MM.1S (cell line): ENCODE measurements around the gene RBBP8.

Experiments
- DNase-seq: peaks from one replicate; pipeline ENCODE4 v3.0.0-alpha.2; 2015
- H2AFZ ChIP-seq: fragments of 300-600 bp; sonication (generic); 2 replicates; pipeline ENCODE4 v1.6.0; 2016; ENCODE audit warnings: antibody characterized with exemption, low read length
- H3F3A ChIP-seq: fragments of 300-600 bp; sonication (generic); 2 replicates; pipeline ENCODE4 v1.6.1; 2016; ENCODE audit warnings: mild to moderate bottlenecking, antibody characterized with exemption, low read length, moderate library complexity, mixed read lengths; ENCODE audit not compliant: insufficient read depth
- H3K27ac ChIP-seq: fragments of 300-600 bp; sonication (generic); 2 replicates; pipeline ENCODE4 v1.5.1; 2016; ENCODE audit warnings: mild to moderate bottlenecking, low read length
- H3K27me3 ChIP-seq: fragments of 300-600 bp; sonication (generic); replicated peaks from 2 replicates; pipeline ENCODE4 v1.6.0; 2016; ENCODE audit warnings: low read length; ENCODE audit not compliant: insufficient read depth
- H3K36me3 ChIP-seq: fragments of 300-600 bp; sonication (generic); replicated peaks from 2 replicates; pipeline ENCODE4 v1.6.1; 2016; ENCODE audit warnings: mild to moderate bottlenecking, low read length, mixed read lengths; ENCODE audit not compliant: insufficient read depth
- H3K4me1 ChIP-seq: fragments of 300-600 bp; sonication (generic); 2 replicates; pipeline ENCODE4 v1.6.1; 2016; ENCODE audit warnings: low read length, mixed read lengths
- H3K4me2 ChIP-seq: fragments of 300-600 bp; sonication (generic); 2 replicates; pipeline ENCODE4 v1.6.0; 2016; ENCODE audit warnings: low read depth, low read length
- H3K4me3 ChIP-seq: fragments of 300-600 bp; sonication (generic); 2 replicates; pipeline ENCODE4 v1.5.1; 2016; ENCODE audit warnings: low read length, mixed read lengths
- H3K79me2 ChIP-seq: fragments of 300-600 bp; sonication (generic); 2 replicates; pipeline ENCODE4 v1.6.1; 2016; ENCODE audit warnings: mixed run types, low read length, mixed read lengths
- H3K9ac ChIP-seq: fragments of 300-600 bp; sonication (generic); 2 replicates; pipeline ENCODE4 v1.6.1; 2016; ENCODE audit warnings: low read length, mixed read lengths
- H3K9me2 ChIP-seq: fragments of 300-600 bp; sonication (generic); replicated peaks from 2 replicates; pipeline ENCODE4 v1.6.1; 2016; ENCODE audit warnings: mild to moderate bottlenecking, low read length, mixed read lengths; ENCODE audit not compliant: insufficient read depth
- H3K9me3 ChIP-seq: fragments of 300-600 bp; sonication (generic); replicated peaks from 2 replicates; pipeline ENCODE4 v1.6.1; 2016; ENCODE audit warnings: mild to moderate bottlenecking, low read length, mixed read lengths; ENCODE audit not compliant: insufficient read depth
- H4K20me1 ChIP-seq: fragments of 300-600 bp; sonication (generic); 2 replicates; pipeline ENCODE4 v1.6.1; 2016; ENCODE audit warnings: mild to moderate bottlenecking, low read length, moderate library complexity, mixed read lengths; ENCODE audit not compliant: insufficient read depth
- CTCF ChIP-seq: fragments of 300-600 bp; sonication (generic); IDR thresholded peaks from 2 replicates; pipeline ENCODE4 v1.5.1; 2016; ENCODE audit warnings: antibody characterized with exemption, low read length, mixed read lengths
- EZH2 ChIP-seq: fragments of 300-600 bp; sonication (generic); optimal IDR thresholded peaks from 2 replicates; pipeline ENCODE3; 2017; ENCODE audit warnings: low read depth, mild to moderate bottlenecking, antibody characterized with exemption, low read length, mixed read lengths
- EZH2phosphoT487 ChIP-seq: fragments of 300-600 bp; sonication (generic); IDR thresholded peaks from 2 replicates; pipeline ENCODE4 v1.6.1; 2018; ENCODE audit warnings: antibody characterized with exemption, low read length

RBBP8 gene

GRCh38 chr18:23068570-23069310 lies 135.6 kb downstream of the RBBP8 start:
- no peaks in the 10 kb centered on the region for H3K27me3 ChIP-seq
- no peak overlapping the region for H3K9ac ChIP-seq
- no peaks in the 10 kb centered on the region for H4K20me1 ChIP-seq
- no peak overlapping the region for H3K27ac ChIP-seq
- 0 out of 2 replicates have a peak, but pooled peaks cover 3% of the 10 kb centered on the region for H3F3A ChIP-seq
- no peaks in the 10 kb centered on the region for H3K79me2 ChIP-seq
- no peak for DNase-seq
- no peak for TF ChIP-seq EZH2
- TF ChIP-seq CTCF: no peak
- TF ChIP-seq EZH2phosphoT487: no peak
- peaks cover 17% of the 10 kb centered on the region for H3K4me1 ChIP-seq
- H3K4me2 ChIP-seq: no peak overlapping the region
- no peaks in the 10 kb centered on the region for H3K9me2 ChIP-seq
- no peaks in the 10 kb centered on the region; the same call in 1 of the 2 replicates for H3K9me3 ChIP-seq
- no peaks in the 10 kb centered on the region for H3K36me3 ChIP-seq
- no peak overlapping the region for H2AFZ ChIP-seq
- no peak overlapping the region for H3K4me3 ChIP-seq

GRCh38 chr18:23069481-23069880 lies 136.4 kb downstream of the RBBP8 start:
- H3K9me3 ChIP-seq: no peaks in the 10 kb centered on the region; the same call in 1 of the 2 replicates
- H3K9ac ChIP-seq: no peak overlapping the region
- no peaks in the 10 kb centered on the region for H3K27me3 ChIP-seq
- no peak overlapping the region for H3K4me2 ChIP-seq
- H3K27ac ChIP-seq: no peak overlapping the region
- H3K4me3 ChIP-seq: no peak overlapping the region
- no peaks in the 10 kb centered on the region for H4K20me1 ChIP-seq
- H3F3A ChIP-seq: 0 out of 2 replicates have a peak, but pooled peaks cover 3% of the 10 kb centered on the region
- no peak for TF ChIP-seq EZH2phosphoT487
- no peaks in the 10 kb centered on the region for H3K79me2 ChIP-seq
- no peak overlapping the region for H2AFZ ChIP-seq
- DNase-seq: no peak
- H3K36me3 ChIP-seq: no peaks in the 10 kb centered on the region
- H3K4me1 ChIP-seq: peaks cover 17% of the 10 kb centered on the region
- H3K9me2 ChIP-seq: no peaks in the 10 kb centered on the region

- H4K20me1 ChIP-seq: no peaks in the 10 kb centered on the region
- H3K79me2 ChIP-seq: no peaks in the 10 kb centered on the region
- TF ChIP-seq EZH2phosphoT487 (no peak), CTCF (no peak), EZH2 (no peak)
- H3K36me3 ChIP-seq: no peaks in the 10 kb centered on the region
- H3K4me2 ChIP-seq: no peak overlapping the region
- H3K4me1 ChIP-seq: peaks cover 17% of the 10 kb centered on the region
- 0 out of 2 replicates have a peak, but pooled peaks cover 3% of the 10 kb centered on the region for H3F3A ChIP-seq
- H3K27ac ChIP-seq: no peak overlapping the region
- DNase-seq: no peak
- H3K9me3 ChIP-seq: no peaks in the 10 kb centered on the region; the same call in 1 of the 2 replicates
- no peak overlapping the region for H2AFZ ChIP-seq
- H3K9ac ChIP-seq: no peak overlapping the region
- no peak overlapping the region for H3K4me3 ChIP-seq
- no peaks in the 10 kb centered on the region for H3K27me3 ChIP-seq
- no peaks in the 10 kb centered on the region for H3K9me2 ChIP-seq
Observed at GRCh38 chr18:23069898-23070297, 136.8 kb downstream of the RBBP8 start.

- DNase-seq: peak; percentile 90
- Histone ChIP-seq H4K20me1 (no peaks in the 10 kb centered on the region), H3K36me3 (no peaks in the 10 kb centered on the region), H3K4me3 (no peak overlapping the region), H3K27me3 (no peaks in the 10 kb centered on the region), H3K27ac (peak overlapping the region; percentile 51; the same call in 1 of the 2 replicates), H3K79me2 (no peaks in the 10 kb centered on the region), H3K9me3 (no peaks in the 10 kb centered on the region; the same call in 1 of the 2 replicates), H3K9ac (no peak overlapping the region), H2AFZ (peak overlapping the region; percentile 61), H3K4me1 (peaks cover 17% of the 10 kb centered on the region), H3F3A (0 out of 2 replicates have a peak, but pooled peaks cover 3% of the 10 kb centered on the region), H3K9me2 (no peaks in the 10 kb centered on the region), H3K4me2 (peak overlapping the region; percentile 57)
- no peak for TF ChIP-seq CTCF
- no peak for TF ChIP-seq EZH2
- TF ChIP-seq EZH2phosphoT487: no peak
Observed at GRCh38 chr18:23071285-23071684, 138.2 kb downstream of the RBBP8 start.
